ENCODE data around the gene NBL1.

NBL1 gene

DNA sequence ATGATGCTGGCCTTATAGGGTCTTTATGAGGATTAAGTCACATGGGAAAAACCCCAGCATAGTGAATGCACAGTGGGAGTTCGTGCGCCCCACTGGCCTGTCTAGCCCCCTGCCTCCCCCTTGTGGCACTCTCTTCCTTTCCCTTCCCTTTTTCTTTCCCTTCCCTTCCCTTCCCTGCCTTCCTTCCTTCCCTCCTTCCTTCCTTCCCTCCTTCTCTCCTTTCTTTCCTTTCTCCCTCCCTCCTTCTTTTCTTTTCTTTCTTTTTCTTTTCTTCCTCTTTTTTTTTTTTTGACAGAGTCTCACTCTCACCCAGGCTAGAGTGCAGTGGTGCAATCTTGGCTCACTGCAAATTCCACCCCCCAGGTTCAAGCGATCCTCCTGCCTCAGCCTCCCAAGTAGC, 59.2 kb downstream of the NBL1 start:
- Histone ChIP-seq H3K36me3 (replicated peaks; ENCODE audit: insufficient read depth, low read length) (no peaks in the 10 kb centered on the region), H3K79me2 (ENCODE audit: low read length) (no peaks in the 10 kb centered on the region), H3K9me2 (replicated peaks; ENCODE audit: insufficient read depth, low read length) (no peaks in the 10 kb centered on the region), H3K4me1 (ENCODE audit: low read length) (no peaks in the 10 kb centered on the region), H3K4me3 (ENCODE audit: low read length) (no peak overlapping the region), H3K9ac (ENCODE audit: low read length) (no peak overlapping the region), H3K27me3 (replicated peaks; ENCODE audit: insufficient read depth, low read length) (no peaks in the 10 kb centered on the region), H3K4me2 (ENCODE audit: low read depth, low read length) (no peak overlapping the region), H3F3A (ENCODE audit: insufficient read depth, low read length) (no peaks in the 10 kb centered on the region), H3K27ac (ENCODE audit: low read length) (no peak overlapping the region), H3K9me3 (replicated peaks; ENCODE audit: insufficient read depth, low read length) (no peaks in the 10 kb centered on the region), H4K20me1 (ENCODE audit: insufficient read depth, low read length) (no peaks in the 10 kb centered on the region), H2AFZ (ENCODE audit: low read length) (no peak overlapping the region)
- no peak for DNase-seq
- TF ChIP-seq EZH2 (optimal IDR thresholded peaks at IDR 0.05; ENCODE audit: low read depth, low read length) = no peak
- TF ChIP-seq, protein P1, sequence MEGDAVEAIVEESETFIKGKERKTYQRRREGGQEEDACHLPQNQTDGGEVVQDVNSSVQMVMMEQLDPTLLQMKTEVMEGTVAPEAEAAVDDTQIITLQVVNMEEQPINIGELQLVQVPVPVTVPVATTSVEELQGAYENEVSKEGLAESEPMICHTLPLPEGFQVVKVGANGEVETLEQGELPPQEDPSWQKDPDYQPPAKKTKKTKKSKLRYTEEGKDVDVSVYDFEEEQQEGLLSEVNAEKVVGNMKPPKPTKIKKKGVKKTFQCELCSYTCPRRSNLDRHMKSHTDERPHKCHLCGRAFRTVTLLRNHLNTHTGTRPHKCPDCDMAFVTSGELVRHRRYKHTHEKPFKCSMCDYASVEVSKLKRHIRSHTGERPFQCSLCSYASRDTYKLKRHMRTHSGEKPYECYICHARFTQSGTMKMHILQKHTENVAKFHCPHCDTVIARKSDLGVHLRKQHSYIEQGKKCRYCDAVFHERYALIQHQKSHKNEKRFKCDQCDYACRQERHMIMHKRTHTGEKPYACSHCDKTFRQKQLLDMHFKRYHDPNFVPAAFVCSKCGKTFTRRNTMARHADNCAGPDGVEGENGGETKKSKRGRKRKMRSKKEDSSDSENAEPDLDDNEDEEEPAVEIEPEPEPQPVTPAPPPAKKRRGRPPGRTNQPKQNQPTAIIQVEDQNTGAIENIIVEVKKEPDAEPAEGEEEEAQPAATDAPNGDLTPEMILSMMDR (IDR thresholded peaks at IDR 0.05; ENCODE audit: low read length) = no peak
- no peak for TF ChIP-seq EZH2phosphoT487 (IDR thresholded peaks at IDR 0.05; ENCODE audit: low read length)

DNA sequence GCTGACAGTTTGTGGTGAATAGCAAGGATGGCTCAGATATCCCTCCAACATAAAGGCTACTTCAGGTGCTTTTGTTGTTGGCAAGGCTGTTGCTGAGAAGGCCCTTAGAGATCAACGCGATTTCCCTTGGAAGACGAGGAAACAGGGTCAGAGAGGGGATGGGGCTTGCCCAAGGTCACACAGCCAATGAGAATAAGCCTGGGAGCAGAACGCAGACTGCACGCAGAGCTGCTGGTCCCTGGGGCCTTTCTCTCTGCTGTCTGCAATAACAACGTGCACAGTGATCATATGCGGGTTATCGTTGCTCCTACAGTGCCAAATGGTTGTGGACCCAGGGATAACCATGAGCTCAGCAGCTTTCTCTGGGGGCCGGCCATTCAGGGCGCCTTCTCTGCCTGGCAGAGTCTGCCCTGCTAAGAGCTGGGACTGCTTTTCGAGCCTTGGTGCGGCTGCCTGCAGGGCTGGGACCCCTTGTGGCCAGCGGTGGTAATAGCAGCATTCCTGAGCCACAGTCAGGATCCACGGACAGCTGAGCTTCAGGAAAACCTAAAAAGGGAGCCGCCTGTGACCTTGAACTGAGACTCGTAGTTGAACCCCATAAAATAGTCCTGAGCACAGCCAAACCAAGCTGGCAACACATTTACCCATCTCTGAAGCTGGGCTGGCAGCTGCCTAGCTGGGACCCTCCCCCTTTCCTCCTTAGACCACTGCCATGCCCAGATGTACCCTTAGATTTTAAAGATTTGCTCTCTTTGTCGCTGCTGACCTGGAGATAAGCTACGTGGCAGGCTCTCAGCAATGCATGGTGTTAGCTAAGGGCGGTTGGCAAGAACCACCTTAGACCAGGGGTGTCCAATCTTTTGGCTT, 60.4 kb downstream of the NBL1 start:
- H4K20me1 ChIP-seq (ENCODE audit: insufficient read depth, low read length) = no peaks in the 10 kb centered on the region
- no peak overlapping the region for H2AFZ ChIP-seq (ENCODE audit: low read length)
- TF ChIP-seq EZH2 (optimal IDR thresholded peaks at IDR 0.05; ENCODE audit: low read depth, low read length) = no peak
- TF ChIP-seq, protein P1 (IDR thresholded peaks at IDR 0.05; ENCODE audit: low read length) = peak; percentile 86
- H3K4me3 ChIP-seq (ENCODE audit: low read length) = no peak overlapping the region
- no peak overlapping the region for H3K9ac ChIP-seq (ENCODE audit: low read length)
- H3K9me3 ChIP-seq (replicated peaks; ENCODE audit: insufficient read depth, low read length) = no peaks in the 10 kb centered on the region
- no peaks in the 10 kb centered on the region for H3F3A ChIP-seq (ENCODE audit: insufficient read depth, low read length)
- H3K4me1 ChIP-seq (ENCODE audit: low read length) = no peaks in the 10 kb centered on the region
- H3K79me2 ChIP-seq (ENCODE audit: low read length) = no peaks in the 10 kb centered on the region
- H3K27ac ChIP-seq (ENCODE audit: low read length) = no peak overlapping the region
- H3K27me3 ChIP-seq (replicated peaks; ENCODE audit: insufficient read depth, low read length) = no peaks in the 10 kb centered on the region
- H3K36me3 ChIP-seq (replicated peaks; ENCODE audit: insufficient read depth, low read length) = no peaks in the 10 kb centered on the region
- H3K4me2 ChIP-seq (ENCODE audit: low read depth, low read length) = no peak overlapping the region
- peak; percentile 23 for DNase-seq
- no peaks in the 10 kb centered on the region for H3K9me2 ChIP-seq (replicated peaks; ENCODE audit: insufficient read depth, low read length)

DNA sequence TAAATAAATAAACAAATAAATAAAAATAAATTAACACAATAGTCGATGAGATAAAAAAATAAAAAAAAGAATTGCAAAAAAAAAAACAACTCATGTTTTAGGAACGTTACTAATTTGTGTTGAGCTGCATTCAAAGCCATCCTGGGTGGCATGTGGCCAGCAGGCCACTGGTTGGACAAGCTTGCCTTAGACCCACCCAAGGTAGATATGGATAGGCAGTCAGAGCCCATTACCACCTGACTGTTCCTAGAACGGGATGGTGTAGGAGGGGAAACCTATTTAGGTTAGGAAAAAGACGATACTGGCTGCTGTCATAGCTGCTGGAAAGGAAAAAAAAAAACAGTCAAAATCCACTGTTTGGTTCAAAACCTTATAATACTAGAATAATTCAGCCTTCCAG, 61.4 kb downstream of the NBL1 start:
- no peaks in the 10 kb centered on the region for H3K79me2 ChIP-seq (ENCODE audit: low read length)
- no peak overlapping the region for H3K27ac ChIP-seq (ENCODE audit: low read length)
- no peaks in the 10 kb centered on the region for H3K4me1 ChIP-seq (ENCODE audit: low read length)
- TF ChIP-seq EZH2phosphoT487 (IDR thresholded peaks at IDR 0.05; ENCODE audit: low read length) (no peak), EZH2 (optimal IDR thresholded peaks at IDR 0.05; ENCODE audit: low read depth, low read length) (no peak)
- TF ChIP-seq, protein P1 (IDR thresholded peaks at IDR 0.05; ENCODE audit: low read length) = no peak
- no peaks in the 10 kb centered on the region for H3F3A ChIP-seq (ENCODE audit: insufficient read depth, low read length)
- no peak for DNase-seq
- H3K4me3 ChIP-seq (ENCODE audit: low read length) = no peak overlapping the region
- H3K9me2 ChIP-seq (replicated peaks; ENCODE audit: insufficient read depth, low read length) = no peaks in the 10 kb centered on the region
- H3K9me3 ChIP-seq (replicated peaks; ENCODE audit: insufficient read depth, low read length) = no peaks in the 10 kb centered on the region
- H4K20me1 ChIP-seq (ENCODE audit: insufficient read depth, low read length) = no peaks in the 10 kb centered on the region
- H3K36me3 ChIP-seq (replicated peaks; ENCODE audit: insufficient read depth, low read length) = no peaks in the 10 kb centered on the region
- H3K4me2 ChIP-seq (ENCODE audit: low read depth, low read length) = no peak overlapping the region
- no peak overlapping the region for H3K9ac ChIP-seq (ENCODE audit: low read length)
- no peak overlapping the region for H2AFZ ChIP-seq (ENCODE audit: low read length)
- no peaks in the 10 kb centered on the region for H3K27me3 ChIP-seq (replicated peaks; ENCODE audit: insufficient read depth, low read length)
